ENCODE measurements around the gene KNG1.
"Not testable (repeated sequence)": the region's sequence is repeated elsewhere in the genome, so short reads cannot be mapped to it uniquely, and the experiment has no call there.

The KNG1 gene

DNA sequence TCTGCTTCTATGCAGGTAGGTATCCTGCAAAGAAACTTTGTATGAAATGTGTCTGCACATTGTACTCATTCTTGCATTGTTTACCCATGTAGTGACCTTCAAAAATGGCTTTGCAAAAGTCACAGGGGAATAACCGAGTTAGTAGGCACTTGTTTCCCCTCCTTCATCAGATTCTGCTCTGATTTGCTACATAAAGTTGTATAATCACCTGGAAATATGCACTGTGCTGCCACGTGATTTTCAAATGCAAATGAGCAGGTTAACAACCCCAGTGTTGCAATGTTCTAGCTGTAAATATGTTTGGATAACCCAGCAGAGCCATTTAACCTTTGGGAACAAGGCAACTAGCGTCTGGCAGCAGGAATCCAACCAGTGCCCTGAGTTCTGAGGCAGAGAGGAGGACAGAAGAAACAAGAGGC lies at the start of gene KNG1:
KNG1 (plus strand) TSS at position 321 of the 419 bp plus-strand sequence. CDS start 184 bp downstream, outside the sequence.
- DNase-seq = no peak

DNA sequence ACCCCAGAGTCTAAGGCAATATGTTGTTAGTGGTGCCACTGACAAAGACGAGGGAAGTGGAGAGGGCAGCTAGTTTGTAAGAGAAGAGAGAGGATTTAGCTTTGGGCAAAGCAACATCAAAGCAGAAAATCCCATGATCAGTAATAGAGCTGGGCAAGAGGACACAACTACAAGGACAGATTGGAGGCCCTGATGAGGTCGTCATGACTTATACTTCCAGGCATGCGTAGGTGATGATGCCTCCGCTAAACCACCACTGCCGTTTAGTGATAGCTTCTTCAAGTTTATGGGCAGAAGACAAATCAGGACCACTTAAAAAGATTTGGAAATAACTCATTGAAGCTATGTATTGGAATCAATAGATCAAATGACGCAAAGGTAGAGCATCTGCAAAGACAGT lies 48.7 kb upstream of the KNG1 start:
- no peak for DNase-seq

DNA sequence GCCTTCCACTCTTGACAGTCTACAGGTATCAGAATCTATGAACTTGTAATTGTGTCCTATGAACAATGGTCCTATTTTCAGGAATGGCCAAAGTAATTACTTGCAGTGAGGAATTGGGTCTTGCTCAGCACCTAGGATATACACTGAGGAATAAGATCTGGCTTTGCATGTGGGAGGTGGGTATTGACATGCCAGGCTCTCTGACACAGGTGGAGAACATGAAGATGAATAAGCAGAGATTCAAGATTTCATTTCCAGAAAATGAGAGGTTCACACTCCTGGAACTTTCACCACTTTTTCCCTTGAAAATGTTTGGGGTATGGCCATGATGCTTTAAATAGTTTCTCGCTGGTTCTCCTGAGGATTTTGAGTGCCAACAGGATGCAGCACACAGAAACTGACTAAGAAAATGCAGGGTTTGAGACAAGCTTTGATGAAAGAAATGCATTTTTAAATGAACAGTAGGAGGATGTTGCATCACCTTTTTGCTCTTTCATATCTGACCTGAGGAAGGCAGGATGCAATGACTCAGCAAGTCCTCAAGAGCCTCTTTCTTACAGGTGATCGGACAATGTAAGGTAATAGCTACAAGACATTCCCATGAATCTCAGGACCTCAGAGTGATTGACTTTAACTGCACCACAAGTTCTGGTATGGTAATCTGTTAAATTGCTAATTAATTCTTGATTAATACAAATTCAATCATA lies 47.6 kb upstream of the KNG1 start:
- no peak for DNase-seq

DNA sequence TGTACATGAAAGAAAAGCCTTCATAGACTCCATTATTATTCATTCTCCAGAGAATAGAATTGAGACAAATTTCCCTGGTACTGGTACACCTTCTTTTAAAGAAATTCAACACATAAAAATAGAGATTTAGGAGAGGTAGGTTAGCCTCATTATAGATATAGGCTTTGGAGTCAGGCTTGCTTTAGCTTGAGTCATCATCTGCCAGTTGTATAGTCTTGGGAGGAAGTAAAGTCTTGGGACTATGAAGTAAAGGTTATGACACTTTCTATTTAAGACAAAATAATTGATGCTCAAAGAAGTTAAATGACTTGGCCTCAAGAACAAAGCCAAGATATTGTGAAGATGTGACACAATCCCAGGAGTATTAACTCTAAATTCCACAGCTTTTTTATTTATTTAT lies 47.0 kb upstream of the KNG1 start:
- no peak for DNase-seq

- no peak for DNase-seq
Observed at GRCh38 chr3:186671051-186671450, 46.1 kb upstream of the KNG1 start.

GRCh38 chr3:186678604-186679003 lies 38.6 kb upstream of the KNG1 start:
- no peak for DNase-seq

DNA sequence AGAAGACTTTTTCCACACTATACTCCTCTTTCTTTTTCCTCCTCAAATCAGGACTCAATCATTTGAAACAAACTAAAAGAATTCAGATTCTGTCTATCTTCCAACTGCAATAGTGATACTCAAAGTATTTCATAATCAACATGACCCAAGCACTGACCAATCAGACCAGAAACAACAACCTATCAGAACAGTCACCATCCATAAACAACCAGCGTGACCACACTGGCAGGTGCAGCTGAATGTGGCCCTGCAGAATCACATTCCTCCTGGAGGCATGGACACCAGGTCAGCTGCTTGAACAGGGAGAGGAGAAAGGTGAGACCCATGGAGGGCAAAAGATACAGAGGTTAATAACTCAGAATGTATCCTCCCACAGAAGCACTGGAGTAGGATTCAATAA lies 38.0 kb upstream of the KNG1 start:
- DNase-seq = no peak

- DNase-seq = no peak
Observed at GRCh38 chr3:186680869-186681268, 36.3 kb upstream of the KNG1 start.

DNA sequence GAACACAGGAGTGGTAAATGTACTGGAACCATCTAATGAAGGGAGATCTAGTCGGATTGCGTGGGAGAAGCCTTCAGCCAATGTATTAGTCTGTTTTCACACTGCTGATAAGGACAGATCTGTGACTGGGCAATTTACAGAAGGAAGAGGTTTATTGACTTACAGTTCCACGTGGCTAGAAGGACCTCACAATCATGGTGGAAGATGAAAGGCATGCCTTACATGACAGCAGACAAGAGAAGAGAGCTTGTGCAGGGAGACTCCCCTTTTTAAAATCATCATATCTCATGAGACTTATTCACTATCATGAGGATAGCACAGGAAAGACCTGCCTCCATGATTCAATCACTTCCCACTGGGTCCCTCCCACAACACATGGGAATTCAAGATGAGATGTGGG lies 34.3 kb upstream of the KNG1 start:
- DNase-seq = no peak

GRCh38 chr3:186683979-186684378 lies 33.2 kb upstream of the KNG1 start:
- DNase-seq = no peak

DNA sequence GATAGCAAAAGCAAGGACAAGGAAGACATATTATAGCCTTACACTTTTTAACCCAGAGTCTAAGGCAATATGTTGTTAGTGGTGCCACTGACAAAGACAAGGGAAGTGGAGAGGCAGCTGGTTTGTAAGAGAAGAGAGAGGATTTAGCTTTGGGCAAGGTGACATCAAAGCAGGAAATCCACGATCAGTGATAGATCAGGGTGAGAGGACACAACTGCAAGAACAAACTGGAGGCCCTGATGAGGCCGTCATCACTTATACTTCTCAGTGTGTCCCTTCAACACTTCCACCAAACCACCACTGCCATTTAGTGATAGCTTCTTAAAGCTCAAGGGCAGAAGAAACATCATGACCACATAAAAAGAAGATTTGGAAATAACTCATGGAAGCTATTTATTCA lies 30.7 kb upstream of the KNG1 start:
- not testable (repeated sequence) for DNase-seq

- DNase-seq = no peak
Observed at GRCh38 chr3:186687120-186687651, 30.0 kb upstream of the KNG1 start.

DNA sequence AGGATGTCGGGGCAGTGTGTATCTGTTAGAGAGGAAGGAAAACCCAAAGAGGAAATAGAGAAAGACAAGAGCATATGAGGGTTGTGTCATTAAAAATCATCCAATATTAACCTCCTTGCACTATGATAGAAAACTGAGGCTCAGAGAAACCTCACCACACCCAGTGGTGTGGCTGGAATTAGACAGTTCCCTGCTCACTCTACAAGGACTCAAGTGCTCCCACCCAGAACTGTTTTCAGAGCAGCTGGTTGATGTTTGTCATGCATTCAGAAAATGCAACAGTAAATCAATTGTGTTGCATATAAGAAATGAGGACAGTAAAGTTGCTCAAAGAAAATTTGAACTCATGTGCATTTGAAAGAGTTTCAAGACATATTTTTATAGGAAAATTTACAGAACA lies 26.9 kb upstream of the KNG1 start:
- DNase-seq = not testable (repeated sequence)

DNA sequence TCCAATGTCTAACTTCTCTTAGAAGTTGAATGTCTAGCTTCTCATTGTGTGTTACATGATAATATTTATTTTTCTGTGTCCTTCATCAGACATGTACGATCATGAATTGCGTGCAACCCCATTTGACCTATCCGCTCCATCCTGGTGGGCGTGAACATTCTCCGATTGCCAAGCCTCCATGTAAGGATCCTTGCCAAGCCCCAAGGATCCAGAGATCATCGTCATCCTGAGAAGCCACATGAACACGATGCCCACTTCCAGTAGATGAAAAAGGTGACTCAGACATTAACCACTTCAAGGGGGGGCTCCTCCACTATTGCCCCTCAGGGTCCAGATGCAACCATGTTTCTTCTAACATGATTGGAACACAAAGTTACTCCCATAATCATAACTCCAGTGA lies 25.5 kb upstream of the KNG1 start:
- no peak for DNase-seq

DNA sequence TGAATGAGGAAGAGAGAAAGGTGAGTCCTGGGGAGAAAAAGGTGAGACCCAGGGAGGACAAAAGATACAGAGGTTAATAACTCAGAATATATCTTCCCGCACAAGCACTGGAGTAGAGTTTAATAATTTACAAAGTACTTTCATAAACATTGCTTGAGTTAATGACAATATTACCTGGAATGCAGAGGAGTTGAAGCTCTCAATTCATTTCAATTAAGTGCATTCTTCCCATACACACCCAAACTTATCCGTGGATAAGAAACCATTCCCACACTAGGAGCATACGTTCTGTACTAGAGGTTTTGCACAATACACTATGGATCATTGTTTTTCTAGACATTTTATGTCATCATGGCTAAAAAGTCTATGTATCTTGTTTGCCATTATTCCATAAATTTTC lies 23.3 kb upstream of the KNG1 start:
- DNase-seq = no peak

DNA sequence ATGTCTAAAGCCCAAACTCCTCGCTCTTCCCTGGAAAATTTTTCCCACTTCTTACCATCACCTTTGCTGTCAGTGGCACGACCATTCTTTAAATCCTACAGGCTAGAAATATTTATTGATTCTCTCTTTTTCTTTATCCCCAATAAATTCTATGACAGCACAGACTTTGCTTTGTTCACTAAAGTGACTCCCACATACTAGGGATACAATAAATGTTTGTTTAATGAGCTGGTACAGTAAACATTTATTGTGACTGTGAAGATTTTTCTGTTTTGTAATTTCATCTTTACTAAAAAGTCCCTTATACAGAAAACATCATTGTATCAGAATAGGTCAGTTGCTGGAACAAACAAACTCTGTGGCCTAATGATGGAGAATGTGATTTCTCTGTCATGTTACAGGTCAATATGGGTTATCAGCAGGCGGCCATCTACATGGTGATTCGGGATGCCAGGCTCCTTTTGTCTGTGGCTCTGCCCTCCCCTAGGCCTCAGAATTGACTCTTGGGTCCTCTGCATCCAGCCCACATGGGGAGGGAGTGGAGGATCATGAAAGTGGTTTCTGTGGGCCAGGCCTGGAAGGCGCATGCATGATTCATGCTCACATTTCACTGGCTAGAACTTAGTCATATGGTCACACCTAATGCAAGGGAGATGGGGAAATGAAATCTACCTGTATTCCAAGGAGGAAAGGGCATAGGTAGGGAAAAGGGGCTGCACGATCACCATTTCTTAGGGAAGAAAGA lies 22.7 kb upstream of the KNG1 start:
- no peak for DNase-seq

GRCh38 chr3:186696522-186696921 lies 20.6 kb upstream of the KNG1 start:
- no peak for DNase-seq

GRCh38 chr3:186697510-186697909 lies 19.6 kb upstream of the KNG1 start:
- no peak for DNase-seq

DNA sequence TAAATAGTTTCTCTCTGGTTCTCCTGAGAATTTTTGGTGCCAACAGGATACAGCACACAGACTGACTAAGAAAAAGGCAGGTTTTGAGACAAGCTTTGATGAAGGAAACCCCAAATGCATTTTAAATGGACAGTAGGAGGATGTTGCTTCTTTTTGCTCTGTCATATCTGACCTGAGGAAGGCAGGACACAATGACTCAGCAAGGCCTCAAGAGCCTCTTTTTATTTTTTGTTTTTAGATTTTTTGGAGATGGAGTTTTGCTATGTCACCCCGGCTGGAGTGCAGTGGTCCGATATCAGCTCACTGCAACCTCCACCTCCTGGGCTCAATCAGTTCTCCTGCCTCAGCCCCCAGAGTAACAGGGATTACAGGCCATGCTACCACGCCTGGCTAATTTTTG lies 16.9 kb upstream of the KNG1 start:
- DNase-seq = no peak

GRCh38 chr3:186702451-186702850 lies 14.7 kb upstream of the KNG1 start:
- not testable (repeated sequence) for DNase-seq

DNA sequence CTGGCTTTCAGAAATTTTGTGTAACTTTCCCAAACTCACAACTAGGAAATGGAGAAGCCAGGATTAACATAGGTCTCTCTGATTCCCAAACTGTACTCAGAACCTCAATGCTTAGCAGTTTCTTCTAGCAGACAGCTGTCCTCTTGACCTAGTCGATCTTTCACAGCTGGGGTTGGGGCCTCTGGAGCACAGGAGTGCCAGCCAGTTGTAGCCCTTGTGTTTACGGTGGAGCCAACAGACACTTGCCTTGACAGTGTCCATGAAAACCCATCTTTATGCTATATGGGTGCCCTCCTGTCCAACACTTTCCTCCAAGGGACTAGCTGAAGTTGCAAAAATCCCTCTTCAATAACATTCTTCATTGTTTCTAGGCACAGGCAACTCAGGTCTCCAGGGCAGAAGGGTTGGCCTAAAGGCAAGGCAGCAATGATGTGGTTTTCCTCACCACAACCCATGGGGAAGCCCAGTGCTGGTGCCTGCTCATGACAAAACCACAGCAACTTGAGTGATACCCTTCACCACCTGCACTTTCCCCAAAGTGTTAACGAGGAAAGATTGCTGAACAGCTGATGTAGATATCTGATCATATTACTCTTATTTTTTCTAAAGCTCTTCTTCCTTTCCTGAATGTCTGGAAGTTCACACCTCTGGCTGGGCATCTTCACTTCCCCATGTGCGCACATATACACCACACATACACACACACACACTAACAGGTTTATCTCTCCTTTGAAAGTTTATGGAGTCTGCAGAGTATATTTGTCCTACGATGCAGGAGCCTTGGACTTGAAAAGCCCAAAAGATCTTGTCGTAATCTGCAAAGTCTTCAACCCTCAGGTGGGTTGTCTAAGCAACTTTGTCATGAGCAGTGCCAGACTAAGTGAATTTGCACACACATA lies 11.0 kb upstream of the KNG1 start:
- DNase-seq = no peak

DNA sequence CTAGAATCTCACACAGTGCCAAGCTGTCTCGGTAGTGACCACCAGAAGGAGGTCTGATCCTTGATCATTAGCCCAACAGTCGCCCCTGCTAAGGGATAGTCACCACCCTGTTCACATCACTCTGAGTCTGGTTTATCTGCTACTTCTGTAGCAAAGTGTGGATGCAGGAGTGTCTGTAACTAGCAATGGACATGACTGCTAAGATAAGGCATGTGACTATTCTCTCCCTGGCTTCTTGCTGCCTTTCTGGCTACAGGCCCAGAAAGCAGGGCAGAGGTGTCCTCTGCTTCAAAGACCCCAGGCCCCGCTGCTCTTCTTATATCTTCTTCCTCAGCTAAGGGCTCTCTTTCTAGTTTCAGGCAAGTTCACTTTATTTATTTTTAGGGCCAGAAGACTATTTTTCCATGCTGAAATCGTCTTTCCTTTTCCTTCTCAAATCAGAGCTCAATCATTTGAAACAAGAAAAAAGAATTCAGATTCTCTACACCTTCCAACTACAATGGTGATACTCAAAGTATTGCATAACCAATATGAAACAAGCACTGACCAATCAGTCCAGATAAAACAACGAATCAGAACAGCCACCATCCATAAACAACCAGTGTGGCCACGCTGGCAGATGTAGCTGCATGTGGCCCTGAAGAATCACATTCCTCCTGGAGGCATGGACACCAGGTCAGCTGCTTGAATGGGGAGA lies 8.0 kb upstream of the KNG1 start:
- DNase-seq = no peak

DNA sequence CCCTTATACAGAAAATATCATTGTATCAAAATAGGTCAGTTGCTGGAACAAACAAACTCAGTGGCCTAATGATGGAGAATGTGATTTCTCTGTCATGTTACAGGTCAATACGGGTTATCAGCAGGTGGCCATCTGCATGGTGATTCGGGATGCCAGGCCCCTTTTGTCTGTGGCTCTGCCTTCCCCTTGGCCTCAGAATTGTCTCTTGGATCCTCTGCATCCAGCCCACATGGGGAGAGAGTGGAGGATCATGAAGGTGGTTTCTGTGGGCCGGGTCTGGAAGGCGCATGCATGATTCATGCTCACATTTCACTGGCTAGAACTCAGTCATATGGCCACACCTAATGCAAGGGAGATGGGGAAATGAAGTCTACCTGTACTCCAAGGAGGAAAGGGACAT lies 6.5 kb upstream of the KNG1 start:
- DNase-seq = not testable (repeated sequence)
